Cardiac muscle cell (in vitro differentiated cells and primary cell): ENCODE data around the gene XRCC4. TPM values are rescaled to one million over a fixed set of nuclear protein-coding genes. Genes with fewer than 3 reads are reported as not detected.

Source experiments
- DNase-seq, 2 donors: peaks; one replicate each; pipeline versions ENCODE4 v3.0.0 to v3.0.0-alpha.2; 2010 to 2017; ENCODE audit warnings: low read depth in 1 of 2, low spot score in 1 of 2
- H3K27ac ChIP-seq: fragments of 200-600 bp; sonication (generic); 2 replicates; pipeline ENCODE4 v1.5.1; 2016
- H3K27me3 ChIP-seq: fragments of 200-600 bp; sonication (generic); 2 replicates; pipeline ENCODE4 v1.6.0; 2016; ENCODE audit warnings: control low read depth
- H3K36me3 ChIP-seq: fragments of 200-600 bp; sonication (generic); 2 replicates; pipeline ENCODE4 v1.5.1; 2016; ENCODE audit warnings: control low read depth
- H3K4me1 ChIP-seq: fragments of 200-600 bp; sonication (generic); 2 replicates; pipeline ENCODE4 v1.8.1; 2017; ENCODE audit warnings: low read depth, mild to moderate bottlenecking, mixed run types
- H3K4me3 ChIP-seq: fragments of 200-600 bp; sonication (generic); 2 replicates; pipeline ENCODE4 v1.5.1; 2016; ENCODE audit warnings: mild to moderate bottlenecking
- H3K9me3 ChIP-seq: fragments of 200-600 bp; sonication (generic); 2 replicates; pipeline ENCODE4 v1.5.1; 2017; ENCODE audit warnings: low read depth, mild to moderate bottlenecking, control low read depth
- polyA plus RNA-seq: library from polyadenylated mRNA; unstranded; fragments of >200 nt; fragmentation: Nextera tagmentation; extraction: Ambion mirVana; gene quantifications from 2 replicates; pipeline ENCODE4 v1.2.1, GENCODE V29; 2016
- total RNA-seq: library from RNA; depleted of rRNA; stranded (reverse); fragments of >200 nt; gene quantifications from 2 replicates; pipeline ENCODE4 v1.2.3, GENCODE V29; 2016
- TF ChIP-seq, protein P1 (sequence below): IDR thresholded peaks from 2 replicates; pipeline ENCODE4 v1.5.1; 2012; ENCODE audit warnings: low read depth, mild to moderate bottlenecking, low read length

XRCC4 gene
- total and polyA plus RNA-seq, 2 experiments from 2014 or later: 9.7 to 19.2 TPM

- H3K27ac ChIP-seq: peak overlapping the region; percentile 91
- no peaks in the 10 kb centered on the region for H3K36me3 ChIP-seq
- H3K4me1 ChIP-seq: peaks cover 66% of the 10 kb centered on the region
- TF ChIP-seq, protein P1, sequence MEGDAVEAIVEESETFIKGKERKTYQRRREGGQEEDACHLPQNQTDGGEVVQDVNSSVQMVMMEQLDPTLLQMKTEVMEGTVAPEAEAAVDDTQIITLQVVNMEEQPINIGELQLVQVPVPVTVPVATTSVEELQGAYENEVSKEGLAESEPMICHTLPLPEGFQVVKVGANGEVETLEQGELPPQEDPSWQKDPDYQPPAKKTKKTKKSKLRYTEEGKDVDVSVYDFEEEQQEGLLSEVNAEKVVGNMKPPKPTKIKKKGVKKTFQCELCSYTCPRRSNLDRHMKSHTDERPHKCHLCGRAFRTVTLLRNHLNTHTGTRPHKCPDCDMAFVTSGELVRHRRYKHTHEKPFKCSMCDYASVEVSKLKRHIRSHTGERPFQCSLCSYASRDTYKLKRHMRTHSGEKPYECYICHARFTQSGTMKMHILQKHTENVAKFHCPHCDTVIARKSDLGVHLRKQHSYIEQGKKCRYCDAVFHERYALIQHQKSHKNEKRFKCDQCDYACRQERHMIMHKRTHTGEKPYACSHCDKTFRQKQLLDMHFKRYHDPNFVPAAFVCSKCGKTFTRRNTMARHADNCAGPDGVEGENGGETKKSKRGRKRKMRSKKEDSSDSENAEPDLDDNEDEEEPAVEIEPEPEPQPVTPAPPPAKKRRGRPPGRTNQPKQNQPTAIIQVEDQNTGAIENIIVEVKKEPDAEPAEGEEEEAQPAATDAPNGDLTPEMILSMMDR: no peak
- DNase-seq: peak; percentile 29 to 32
- H3K9me3 ChIP-seq: no peaks in the 10 kb centered on the region
- H3K4me3 ChIP-seq: no peak overlapping the region
- no peaks in the 10 kb centered on the region for H3K27me3 ChIP-seq
These were observed 20.4 kb downstream of the XRCC4 start for GRCh38 chr5:83097689-83098231.

DNA sequence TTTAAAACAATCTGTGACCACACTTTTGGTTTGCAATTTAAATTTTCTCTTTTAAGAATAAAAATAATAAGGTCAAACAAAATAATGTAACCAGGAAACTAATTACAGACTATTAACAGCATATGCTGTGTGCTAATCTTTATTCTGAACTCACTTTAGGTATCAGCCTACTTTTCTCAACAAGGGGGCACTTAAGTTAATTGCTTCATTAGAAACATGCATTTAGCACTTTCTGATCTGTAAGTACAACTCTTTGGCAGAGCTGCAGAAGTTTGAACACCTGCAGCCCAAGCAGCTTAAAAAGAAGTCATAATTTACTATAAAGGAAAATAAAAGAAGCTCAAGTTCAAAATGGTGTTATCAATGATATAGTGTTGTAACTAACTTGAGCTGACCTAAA is 21.7 kb downstream of the XRCC4 start:
- Histone ChIP-seq H3K4me3 (no peak overlapping the region), H3K9me3 (no peaks in the 10 kb centered on the region), H3K4me1 (peaks cover 71% of the 10 kb centered on the region), H3K27ac (peak overlapping the region; percentile 91), H3K27me3 (no peaks in the 10 kb centered on the region), H3K36me3 (no peaks in the 10 kb centered on the region)
- TF ChIP-seq, protein P1: no peak
- peak in 1 of 2 donors; percentile 32 for DNase-seq

- Histone ChIP-seq H3K27me3 (no peaks in the 10 kb centered on the region), H3K9me3 (no peaks in the 10 kb centered on the region), H3K36me3 (no peaks in the 10 kb centered on the region), H3K4me3 (no peak overlapping the region), H3K4me1 (peaks cover 71% of the 10 kb centered on the region), H3K27ac (peak overlapping the region; percentile 91)
- TF ChIP-seq, protein P1: no peak
- DNase-seq: peak in 1 of 2 donors; percentile 20
These were observed 22.1 kb downstream of the XRCC4 start for GRCh38 chr5:83099445-83099844.

GRCh38 chr5:83101514-83101913 is 24.2 kb downstream of the XRCC4 start:
- Histone ChIP-seq H3K27me3 (no peaks in the 10 kb centered on the region), H3K4me1 (peaks cover 65% of the 10 kb centered on the region), H3K4me3 (no peak overlapping the region), H3K9me3 (no peaks in the 10 kb centered on the region), H3K27ac (peak overlapping the region; percentile 91), H3K36me3 (no peaks in the 10 kb centered on the region)
- TF ChIP-seq, protein P1: no peak
- DNase-seq: peak in 1 of 2 donors; percentile 21

DNA sequence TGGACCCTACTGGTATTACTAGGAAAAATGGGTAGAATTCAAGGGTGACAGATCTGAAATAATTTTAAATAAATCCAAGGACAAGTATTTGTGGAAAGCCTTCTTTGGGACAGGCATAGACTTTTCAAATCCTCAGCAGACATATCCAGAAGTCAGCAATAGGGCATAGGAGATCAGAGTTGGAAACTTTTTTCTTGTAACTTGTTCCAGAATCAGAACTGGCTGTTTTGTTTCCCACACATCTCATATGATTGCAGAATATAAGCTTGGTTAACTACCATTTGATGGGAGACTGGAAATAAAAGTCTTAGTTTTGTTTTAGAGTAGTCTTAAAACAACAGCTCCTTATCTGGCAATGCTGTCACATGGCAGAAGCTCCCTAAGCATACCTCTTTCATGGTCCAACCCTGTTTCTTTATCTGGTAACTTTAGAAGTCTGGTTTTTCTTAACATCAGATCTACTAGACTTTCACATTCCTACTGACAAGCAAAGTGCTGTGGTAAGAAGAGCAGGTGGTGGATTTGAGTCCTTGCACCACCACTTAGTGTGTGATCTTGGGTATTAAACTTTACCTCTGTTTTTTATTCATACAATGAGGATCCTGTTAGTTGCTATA is 25.1 kb downstream of the XRCC4 start:
- no peaks in the 10 kb centered on the region for H3K9me3 ChIP-seq
- DNase-seq: peak in 1 of 2 donors; percentile 42
- TF ChIP-seq, protein P1: no peak
- H3K27ac ChIP-seq: peak overlapping the region; percentile 91
- no peaks in the 10 kb centered on the region for H3K36me3 ChIP-seq
- no peaks in the 10 kb centered on the region for H3K27me3 ChIP-seq
- H3K4me1 ChIP-seq: peaks cover 58% of the 10 kb centered on the region
- H3K4me3 ChIP-seq: no peak overlapping the region
